Measurements from ENCODE around the gene PTPN1.
"Not testable (repeated sequence)": the region's sequence is repeated elsewhere in the genome, so short reads cannot be mapped to it uniquely, and the experiment has no call there.

The PTPN1 gene

DNA sequence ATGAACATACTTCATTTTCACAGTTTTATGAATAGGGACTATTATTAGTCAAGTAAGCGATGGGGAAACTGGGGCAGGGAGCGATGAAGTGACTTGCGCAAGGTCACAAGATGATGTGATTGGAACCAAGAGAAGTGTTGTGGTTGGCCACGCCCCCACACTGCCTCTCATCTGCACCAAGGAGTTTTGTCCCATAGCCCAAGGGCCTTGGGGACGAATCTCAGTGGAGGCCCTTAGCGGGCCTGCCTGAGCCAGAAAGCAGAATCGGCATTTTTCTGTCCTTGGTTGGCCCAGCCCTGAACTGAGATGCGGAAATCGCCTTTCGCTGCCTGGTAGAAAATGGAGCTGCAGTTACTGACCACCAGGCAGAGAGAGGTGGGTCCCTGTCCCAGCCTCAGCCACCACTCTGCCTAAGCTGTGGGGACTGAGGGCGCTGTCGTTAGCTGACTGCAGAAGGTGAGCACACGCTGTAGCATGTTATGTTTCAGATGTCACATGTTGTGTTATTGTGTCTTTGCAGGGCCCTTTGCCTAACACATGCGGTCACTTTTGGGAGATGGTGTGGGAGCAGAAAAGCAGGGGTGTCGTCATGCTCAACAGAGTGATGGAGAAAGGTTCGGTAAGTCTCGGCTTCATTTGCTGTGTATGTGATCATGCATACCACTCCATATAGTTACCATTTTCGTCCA, 57.8 kb downstream of the PTPN1 start:
- Histone ChIP-seq H3K27ac (ENCODE audit: low read depth, low read length) (no peak overlapping the region), H3K36me3 (ENCODE audit: control insufficient read depth, low read length) (peaks cover 22% of the 10 kb centered on the region), H3K4me2 (ENCODE audit: low read length) (no peak overlapping the region), H3K27me3 (ENCODE audit: control insufficient read depth, low read length) (no peaks in the 10 kb centered on the region), H3K4me1 (ENCODE audit: control insufficient read depth, low read length) (no peaks in the 10 kb centered on the region), H3K9me3 (ENCODE audit: control insufficient read depth, insufficient read depth, low read length) (no peaks in the 10 kb centered on the region), H3F3A (ENCODE audit: control insufficient read depth, insufficient read depth) (no peaks in the 10 kb centered on the region), H3K4me3 (ENCODE audit: low read length) (no peak overlapping the region), H3K9me2 (replicated peaks; ENCODE audit: control insufficient read depth, low read length) (no peaks in the 10 kb centered on the region), H4K20me1 (ENCODE audit: control insufficient read depth, insufficient read depth, low read depth, low read length) (no peaks in the 10 kb centered on the region), H3K79me2 (ENCODE audit: control insufficient read depth, low read length) (no peaks in the 10 kb centered on the region; the same call in 1 of the 2 replicates)
- TF ChIP-seq EZH2phosphoT487 (IDR thresholded peaks at IDR 0.05; ENCODE audit: borderline replicate concordance, low read length), result no peak
- TF ChIP-seq, protein P1, sequence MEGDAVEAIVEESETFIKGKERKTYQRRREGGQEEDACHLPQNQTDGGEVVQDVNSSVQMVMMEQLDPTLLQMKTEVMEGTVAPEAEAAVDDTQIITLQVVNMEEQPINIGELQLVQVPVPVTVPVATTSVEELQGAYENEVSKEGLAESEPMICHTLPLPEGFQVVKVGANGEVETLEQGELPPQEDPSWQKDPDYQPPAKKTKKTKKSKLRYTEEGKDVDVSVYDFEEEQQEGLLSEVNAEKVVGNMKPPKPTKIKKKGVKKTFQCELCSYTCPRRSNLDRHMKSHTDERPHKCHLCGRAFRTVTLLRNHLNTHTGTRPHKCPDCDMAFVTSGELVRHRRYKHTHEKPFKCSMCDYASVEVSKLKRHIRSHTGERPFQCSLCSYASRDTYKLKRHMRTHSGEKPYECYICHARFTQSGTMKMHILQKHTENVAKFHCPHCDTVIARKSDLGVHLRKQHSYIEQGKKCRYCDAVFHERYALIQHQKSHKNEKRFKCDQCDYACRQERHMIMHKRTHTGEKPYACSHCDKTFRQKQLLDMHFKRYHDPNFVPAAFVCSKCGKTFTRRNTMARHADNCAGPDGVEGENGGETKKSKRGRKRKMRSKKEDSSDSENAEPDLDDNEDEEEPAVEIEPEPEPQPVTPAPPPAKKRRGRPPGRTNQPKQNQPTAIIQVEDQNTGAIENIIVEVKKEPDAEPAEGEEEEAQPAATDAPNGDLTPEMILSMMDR (IDR thresholded peaks at IDR 0.05; ENCODE audit: low read depth, low read length, poor library complexity, severe bottlenecking), result no peak

DNA sequence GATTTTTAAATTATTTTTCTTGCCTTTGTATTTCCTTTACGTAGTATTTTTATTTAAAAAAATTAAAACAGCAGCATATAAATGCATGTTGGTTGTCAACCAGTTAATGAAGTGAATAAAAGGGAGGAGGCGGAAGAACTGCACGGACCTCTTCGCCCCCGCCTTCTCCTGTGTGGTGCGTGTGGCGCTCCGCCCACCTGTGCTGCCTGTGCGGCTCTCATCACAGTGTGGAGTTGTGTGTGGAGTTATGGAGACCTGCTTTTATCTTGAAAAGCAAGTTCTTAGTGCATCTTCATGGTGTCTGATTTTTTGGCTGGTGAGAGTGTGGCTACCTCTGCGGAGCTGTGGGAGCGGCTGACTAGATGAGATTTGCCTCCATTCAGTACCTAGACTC, 58.4 kb downstream of the PTPN1 start:
- no peaks in the 10 kb centered on the region for H3K9me2 ChIP-seq (replicated peaks; ENCODE audit: control insufficient read depth, low read length)
- H3F3A ChIP-seq (ENCODE audit: control insufficient read depth, insufficient read depth), result no peaks in the 10 kb centered on the region
- no peaks in the 10 kb centered on the region for H3K9me3 ChIP-seq (ENCODE audit: control insufficient read depth, insufficient read depth, low read length)
- TF ChIP-seq, protein P1 (IDR thresholded peaks at IDR 0.05; ENCODE audit: low read depth, low read length, poor library complexity, severe bottlenecking), result no peak
- no peak for TF ChIP-seq EZH2phosphoT487 (IDR thresholded peaks at IDR 0.05; ENCODE audit: borderline replicate concordance, low read length)
- H3K79me2 ChIP-seq (ENCODE audit: control insufficient read depth, low read length), result no peaks in the 10 kb centered on the region; the same call in 1 of the 2 replicates
- no peaks in the 10 kb centered on the region for H3K27me3 ChIP-seq (ENCODE audit: control insufficient read depth, low read length)
- H4K20me1 ChIP-seq (ENCODE audit: control insufficient read depth, insufficient read depth, low read depth, low read length), result no peaks in the 10 kb centered on the region
- no peak overlapping the region for H3K4me3 ChIP-seq (ENCODE audit: low read length)
- H3K4me1 ChIP-seq (ENCODE audit: control insufficient read depth, low read length), result no peaks in the 10 kb centered on the region
- peaks cover 22% of the 10 kb centered on the region for H3K36me3 ChIP-seq (ENCODE audit: control insufficient read depth, low read length)
- H3K27ac ChIP-seq (ENCODE audit: low read depth, low read length), result no peak overlapping the region
- H3K4me2 ChIP-seq (ENCODE audit: low read length), result no peak overlapping the region

DNA sequence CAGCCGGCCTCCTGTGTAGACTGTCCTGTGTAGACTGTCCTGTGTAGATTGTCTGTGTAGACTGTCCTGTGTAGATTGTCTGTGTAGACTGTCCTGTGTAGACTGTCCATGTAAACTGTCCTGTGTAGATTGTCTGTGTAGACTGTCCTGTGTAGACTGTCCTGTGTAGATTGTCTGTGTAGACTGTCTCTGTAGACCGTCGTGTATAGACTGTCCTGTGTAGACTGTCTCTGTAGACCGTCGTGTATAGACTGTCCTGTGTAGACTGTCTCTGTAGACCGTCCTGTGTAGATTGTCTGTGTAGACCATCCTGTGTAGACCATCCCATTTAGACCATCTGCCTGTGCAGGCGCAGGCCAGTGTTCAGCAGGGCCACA, 59.3 kb downstream of the PTPN1 start:
- not testable (repeated sequence) for H3K79me2 ChIP-seq (ENCODE audit: control insufficient read depth, low read length); H3K4me2 ChIP-seq (ENCODE audit: low read length); H3K4me3 ChIP-seq (ENCODE audit: low read length)

DNA sequence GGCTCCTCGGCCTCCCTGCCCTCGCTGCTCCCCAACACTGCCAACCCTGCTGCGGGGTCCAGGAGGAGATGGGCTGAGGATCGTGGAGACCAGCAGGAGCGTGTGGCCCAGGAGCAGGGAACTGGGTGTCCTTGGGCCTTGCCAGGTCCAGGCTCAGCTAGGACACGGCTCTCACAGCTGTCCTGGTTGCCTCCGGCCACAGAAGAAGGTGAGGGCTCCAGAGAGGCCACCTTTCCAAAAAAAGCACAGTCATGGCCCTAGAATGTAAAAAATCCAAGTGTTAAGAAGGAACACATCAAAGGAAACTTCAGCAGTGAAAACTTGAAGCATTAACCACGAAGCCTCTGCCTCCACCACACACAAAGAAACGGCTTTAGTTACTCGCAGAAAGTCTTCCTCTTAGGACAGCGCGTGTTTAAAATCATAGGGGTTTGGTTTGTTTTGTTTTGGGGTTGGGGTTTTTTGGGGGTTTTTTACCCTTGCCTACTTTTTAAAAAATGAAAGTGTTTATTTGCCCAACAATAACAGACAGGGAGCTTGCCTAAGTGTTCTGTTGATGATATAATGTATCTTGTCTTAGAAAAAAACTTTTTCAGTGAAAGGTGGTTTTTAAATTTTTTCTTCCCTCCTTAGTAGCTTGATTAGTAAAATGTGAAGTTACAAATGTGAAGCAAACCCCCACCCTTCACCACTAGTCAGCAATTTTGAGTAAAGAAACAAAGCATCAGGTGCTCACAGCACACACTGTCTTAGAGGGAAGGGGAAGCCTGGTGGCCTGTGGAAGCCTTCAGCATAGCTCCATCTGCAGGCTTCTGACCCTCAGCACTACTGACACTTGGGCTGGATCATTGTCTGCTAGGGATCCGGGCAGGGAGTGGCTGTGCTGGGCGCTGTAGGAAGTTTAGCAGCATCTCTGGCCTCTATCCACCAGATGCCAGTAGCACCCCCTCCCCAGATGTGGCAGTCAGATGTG, 60.0 kb downstream of the PTPN1 start:
- Histone ChIP-seq H3K4me1 (ENCODE audit: control insufficient read depth, low read length) (no peaks in the 10 kb centered on the region), H3K9me3 (ENCODE audit: control insufficient read depth, insufficient read depth, low read length) (no peaks in the 10 kb centered on the region), H3F3A (ENCODE audit: control insufficient read depth, insufficient read depth) (no peaks in the 10 kb centered on the region), H3K4me2 (ENCODE audit: low read length) (no peak overlapping the region), H3K79me2 (ENCODE audit: control insufficient read depth, low read length) (no peaks in the 10 kb centered on the region; the same call in 1 of the 2 replicates), H3K27ac (ENCODE audit: low read depth, low read length) (no peak overlapping the region), H3K4me3 (ENCODE audit: low read length) (no peak overlapping the region), H4K20me1 (ENCODE audit: control insufficient read depth, insufficient read depth, low read depth, low read length) (no peaks in the 10 kb centered on the region), H3K36me3 (ENCODE audit: control insufficient read depth, low read length) (peaks cover 24% of the 10 kb centered on the region), H3K27me3 (ENCODE audit: control insufficient read depth, low read length) (no peaks in the 10 kb centered on the region), H3K9me2 (replicated peaks; ENCODE audit: control insufficient read depth, low read length) (no peaks in the 10 kb centered on the region)
- no peak for TF ChIP-seq EZH2phosphoT487 (IDR thresholded peaks at IDR 0.05; ENCODE audit: borderline replicate concordance, low read length)
- TF ChIP-seq, protein P1 (IDR thresholded peaks at IDR 0.05; ENCODE audit: low read depth, low read length, poor library complexity, severe bottlenecking), result peak; percentile 50

More for the DNA sequence above, 59.3 kb downstream of the PTPN1 start:
- not testable (repeated sequence) for H3K27ac ChIP-seq (ENCODE audit: low read depth, low read length); H3K4me1 ChIP-seq (ENCODE audit: control insufficient read depth, low read length); H4K20me1 ChIP-seq (ENCODE audit: control insufficient read depth, insufficient read depth, low read depth, low read length); H3K9me2 ChIP-seq (replicated peaks; ENCODE audit: control insufficient read depth, low read length); H3K27me3 ChIP-seq (ENCODE audit: control insufficient read depth, low read length); H3K9me3 ChIP-seq (ENCODE audit: control insufficient read depth, insufficient read depth, low read length); H3F3A ChIP-seq (ENCODE audit: control insufficient read depth, insufficient read depth)
- peaks cover 24% of the 10 kb centered on the region for H3K36me3 ChIP-seq (ENCODE audit: control insufficient read depth, low read length)

Measured in DOHH2 (cell line).